ENCODE measurements around the gene DEPDC1B. TPM values are rescaled to one million over a fixed set of nuclear protein-coding genes. Genes with fewer than 3 reads are reported as not detected.

DEPDC1B gene
- total and polyA plus RNA-seq, 4 donors, result 0.17 to 26.3 (median 0.52) TPM

- Histone ChIP-seq H3K9ac (ENCODE audit: low read depth in 1 of 2, low read length in 2 of 2) (no peak overlapping the region), H3K36me3 (ENCODE audit: control insufficient read depth in 4 of 4, insufficient read depth in 3 of 4, low read depth in 1 of 4, low read length in 3 of 4) (no peaks in the 10 kb centered on the region), H3K4me3 (ENCODE audit: low read depth in 1 of 3, low read length in 3 of 3) (no peak overlapping the region), H3K27ac (ENCODE audit: low read depth in 1 of 2, low read length in 2 of 2) (no peak overlapping the region), H3K9me3 (ENCODE audit: control insufficient read depth in 4 of 4, low read length in 3 of 4) (no peaks in the 10 kb centered on the region), H3K4me1 (ENCODE audit: control insufficient read depth in 4 of 4, insufficient read depth in 4 of 4, low read length in 3 of 4) (no peaks in the 10 kb centered on the region), H3K27me3 (ENCODE audit: control insufficient read depth in 4 of 4, insufficient read depth in 4 of 4, low read length in 3 of 4) (no peaks in the 10 kb centered on the region)
- 70% methylated on average over 3 of the region's 3 CpGs for WGBS
- no peak for DNase-seq (ENCODE audit: low spot score)
- TF ChIP-seq SP1 (IDR thresholded peaks at IDR 0.05) (no peak), MAX (IDR thresholded peaks at IDR 0.05) (no peak), HNF4A (conservative IDR thresholded peaks at IDR 0.05) (no peak), EGR1 (IDR thresholded peaks at IDR 0.05; ENCODE audit: low read depth in 2 of 2) (no peak), YY1 (IDR thresholded peaks at IDR 0.05) (no peak), FOXA1 (IDR thresholded peaks at IDR 0.05) (no peak), RXRA (IDR thresholded peaks at IDR 0.05) (no peak), RAD21 (IDR thresholded peaks at IDR 0.05) (no peak), ZBTB33 (IDR thresholded peaks at IDR 0.05) (no peak), NR2F2 (IDR thresholded peaks at IDR 0.05) (no peak), HNF4G (IDR thresholded peaks at IDR 0.05) (no peak), TAF1 (conservative IDR thresholded peaks at IDR 0.05) (no peak), FOXA2 (IDR thresholded peaks at IDR 0.05) (no peak), ATF3 (IDR thresholded peaks at IDR 0.05) (no peak), GABPA (IDR thresholded peaks at IDR 0.05 in 1 of 2, conservative IDR thresholded peaks at IDR 0.05 in 1 of 2) (no peak), JUND (IDR thresholded peaks at IDR 0.05) (no peak)
- TF ChIP-seq, protein P1, sequence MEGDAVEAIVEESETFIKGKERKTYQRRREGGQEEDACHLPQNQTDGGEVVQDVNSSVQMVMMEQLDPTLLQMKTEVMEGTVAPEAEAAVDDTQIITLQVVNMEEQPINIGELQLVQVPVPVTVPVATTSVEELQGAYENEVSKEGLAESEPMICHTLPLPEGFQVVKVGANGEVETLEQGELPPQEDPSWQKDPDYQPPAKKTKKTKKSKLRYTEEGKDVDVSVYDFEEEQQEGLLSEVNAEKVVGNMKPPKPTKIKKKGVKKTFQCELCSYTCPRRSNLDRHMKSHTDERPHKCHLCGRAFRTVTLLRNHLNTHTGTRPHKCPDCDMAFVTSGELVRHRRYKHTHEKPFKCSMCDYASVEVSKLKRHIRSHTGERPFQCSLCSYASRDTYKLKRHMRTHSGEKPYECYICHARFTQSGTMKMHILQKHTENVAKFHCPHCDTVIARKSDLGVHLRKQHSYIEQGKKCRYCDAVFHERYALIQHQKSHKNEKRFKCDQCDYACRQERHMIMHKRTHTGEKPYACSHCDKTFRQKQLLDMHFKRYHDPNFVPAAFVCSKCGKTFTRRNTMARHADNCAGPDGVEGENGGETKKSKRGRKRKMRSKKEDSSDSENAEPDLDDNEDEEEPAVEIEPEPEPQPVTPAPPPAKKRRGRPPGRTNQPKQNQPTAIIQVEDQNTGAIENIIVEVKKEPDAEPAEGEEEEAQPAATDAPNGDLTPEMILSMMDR (IDR thresholded peaks at IDR 0.05; ENCODE audit: low read depth, low read length, missing input control), result no peak
- TF ChIP-seq, protein P2, sequence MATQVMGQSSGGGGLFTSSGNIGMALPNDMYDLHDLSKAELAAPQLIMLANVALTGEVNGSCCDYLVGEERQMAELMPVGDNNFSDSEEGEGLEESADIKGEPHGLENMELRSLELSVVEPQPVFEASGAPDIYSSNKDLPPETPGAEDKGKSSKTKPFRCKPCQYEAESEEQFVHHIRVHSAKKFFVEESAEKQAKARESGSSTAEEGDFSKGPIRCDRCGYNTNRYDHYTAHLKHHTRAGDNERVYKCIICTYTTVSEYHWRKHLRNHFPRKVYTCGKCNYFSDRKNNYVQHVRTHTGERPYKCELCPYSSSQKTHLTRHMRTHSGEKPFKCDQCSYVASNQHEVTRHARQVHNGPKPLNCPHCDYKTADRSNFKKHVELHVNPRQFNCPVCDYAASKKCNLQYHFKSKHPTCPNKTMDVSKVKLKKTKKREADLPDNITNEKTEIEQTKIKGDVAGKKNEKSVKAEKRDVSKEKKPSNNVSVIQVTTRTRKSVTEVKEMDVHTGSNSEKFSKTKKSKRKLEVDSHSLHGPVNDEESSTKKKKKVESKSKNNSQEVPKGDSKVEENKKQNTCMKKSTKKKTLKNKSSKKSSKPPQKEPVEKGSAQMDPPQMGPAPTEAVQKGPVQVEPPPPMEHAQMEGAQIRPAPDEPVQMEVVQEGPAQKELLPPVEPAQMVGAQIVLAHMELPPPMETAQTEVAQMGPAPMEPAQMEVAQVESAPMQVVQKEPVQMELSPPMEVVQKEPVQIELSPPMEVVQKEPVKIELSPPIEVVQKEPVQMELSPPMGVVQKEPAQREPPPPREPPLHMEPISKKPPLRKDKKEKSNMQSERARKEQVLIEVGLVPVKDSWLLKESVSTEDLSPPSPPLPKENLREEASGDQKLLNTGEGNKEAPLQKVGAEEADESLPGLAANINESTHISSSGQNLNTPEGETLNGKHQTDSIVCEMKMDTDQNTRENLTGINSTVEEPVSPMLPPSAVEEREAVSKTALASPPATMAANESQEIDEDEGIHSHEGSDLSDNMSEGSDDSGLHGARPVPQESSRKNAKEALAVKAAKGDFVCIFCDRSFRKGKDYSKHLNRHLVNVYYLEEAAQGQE (IDR thresholded peaks at IDR 0.05), result no peak
Measured at GRCh38 chr5:60597572-60598320, 102.2 kb downstream of the DEPDC1B start.
